Ovary (tissue), 3 donors: ENCODE measurements around the gene NETO2.

Experiments used
- POLR2A ChIP-seq: fragments of 450-650 bp; IDR thresholded peaks from one replicate; pipeline ENCODE4 v1.6.1; 2017; ENCODE audit warnings: antibody characterized with exemption, mild to moderate bottlenecking, moderate library complexity
- TF ChIP-seq, protein P1 (sequence below), 3 donors: fragments of 450-650 bp in 2 of 3; fragments of 200-600 bp in 1 of 3; IDR thresholded peaks; one replicate each; pipeline versions ENCODE4 v1.5.1 to v1.8.0; 2016 to 2022; ENCODE audit warnings: antibody characterized with exemption in 3 of 3, mild to moderate bottlenecking in 1 of 3
- donor health status: DM: no; HTN: no; CAD: no.

- TF ChIP-seq, protein P1, sequence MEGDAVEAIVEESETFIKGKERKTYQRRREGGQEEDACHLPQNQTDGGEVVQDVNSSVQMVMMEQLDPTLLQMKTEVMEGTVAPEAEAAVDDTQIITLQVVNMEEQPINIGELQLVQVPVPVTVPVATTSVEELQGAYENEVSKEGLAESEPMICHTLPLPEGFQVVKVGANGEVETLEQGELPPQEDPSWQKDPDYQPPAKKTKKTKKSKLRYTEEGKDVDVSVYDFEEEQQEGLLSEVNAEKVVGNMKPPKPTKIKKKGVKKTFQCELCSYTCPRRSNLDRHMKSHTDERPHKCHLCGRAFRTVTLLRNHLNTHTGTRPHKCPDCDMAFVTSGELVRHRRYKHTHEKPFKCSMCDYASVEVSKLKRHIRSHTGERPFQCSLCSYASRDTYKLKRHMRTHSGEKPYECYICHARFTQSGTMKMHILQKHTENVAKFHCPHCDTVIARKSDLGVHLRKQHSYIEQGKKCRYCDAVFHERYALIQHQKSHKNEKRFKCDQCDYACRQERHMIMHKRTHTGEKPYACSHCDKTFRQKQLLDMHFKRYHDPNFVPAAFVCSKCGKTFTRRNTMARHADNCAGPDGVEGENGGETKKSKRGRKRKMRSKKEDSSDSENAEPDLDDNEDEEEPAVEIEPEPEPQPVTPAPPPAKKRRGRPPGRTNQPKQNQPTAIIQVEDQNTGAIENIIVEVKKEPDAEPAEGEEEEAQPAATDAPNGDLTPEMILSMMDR (IDR thresholded peaks at IDR 0.05) = no peak
- no peak for TF ChIP-seq POLR2A
Measured at GRCh38 chr16:47033176-47033575, 110.6 kb downstream of the NETO2 start.
